HG03565 (cell line): Measurements from ENCODE around the gene MAGED4.
"Not testable (repeated sequence)": the region's sequence is repeated elsewhere in the genome, so short reads cannot be mapped to it uniquely, and the experiment has no call there.

ENCODE experiments used
- ATAC-seq: cut with Tn5 transposase; IDR thresholded peaks from one replicate; pipeline ENCODE4 v1.9.1; 2021; ENCODE audit warnings: mild to moderate bottlenecking, moderate library complexity; ENCODE audit not compliant: unreplicated experiment

The MAGED4 gene, protein sequence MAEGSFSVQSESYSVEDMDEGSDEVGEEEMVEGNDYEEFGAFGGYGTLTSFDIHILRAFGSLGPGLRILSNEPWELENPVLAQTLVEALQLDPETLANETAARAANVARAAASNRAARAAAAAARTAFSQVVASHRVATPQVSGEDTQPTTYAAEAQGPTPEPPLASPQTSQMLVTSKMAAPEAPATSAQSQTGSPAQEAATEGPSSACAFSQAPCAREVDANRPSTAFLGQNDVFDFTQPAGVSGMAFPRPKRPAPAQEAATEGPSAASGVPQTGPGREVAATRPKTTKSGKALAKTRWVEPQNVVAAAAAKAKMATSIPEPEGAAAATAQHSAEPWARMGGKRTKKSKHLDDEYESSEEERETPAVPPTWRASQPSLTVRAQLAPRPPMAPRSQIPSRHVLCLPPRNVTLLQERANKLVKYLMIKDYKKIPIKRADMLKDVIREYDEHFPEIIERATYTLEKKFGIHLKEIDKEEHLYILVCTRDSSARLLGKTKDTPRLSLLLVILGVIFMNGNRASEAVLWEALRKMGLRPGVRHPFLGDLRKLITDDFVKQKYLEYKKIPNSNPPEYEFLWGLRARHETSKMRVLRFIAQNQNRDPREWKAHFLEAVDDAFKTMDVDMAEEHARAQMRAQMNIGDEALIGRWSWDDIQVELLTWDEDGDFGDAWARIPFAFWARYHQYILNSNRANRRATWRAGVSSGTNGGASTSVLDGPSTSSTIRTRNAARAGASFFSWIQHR

DNA sequence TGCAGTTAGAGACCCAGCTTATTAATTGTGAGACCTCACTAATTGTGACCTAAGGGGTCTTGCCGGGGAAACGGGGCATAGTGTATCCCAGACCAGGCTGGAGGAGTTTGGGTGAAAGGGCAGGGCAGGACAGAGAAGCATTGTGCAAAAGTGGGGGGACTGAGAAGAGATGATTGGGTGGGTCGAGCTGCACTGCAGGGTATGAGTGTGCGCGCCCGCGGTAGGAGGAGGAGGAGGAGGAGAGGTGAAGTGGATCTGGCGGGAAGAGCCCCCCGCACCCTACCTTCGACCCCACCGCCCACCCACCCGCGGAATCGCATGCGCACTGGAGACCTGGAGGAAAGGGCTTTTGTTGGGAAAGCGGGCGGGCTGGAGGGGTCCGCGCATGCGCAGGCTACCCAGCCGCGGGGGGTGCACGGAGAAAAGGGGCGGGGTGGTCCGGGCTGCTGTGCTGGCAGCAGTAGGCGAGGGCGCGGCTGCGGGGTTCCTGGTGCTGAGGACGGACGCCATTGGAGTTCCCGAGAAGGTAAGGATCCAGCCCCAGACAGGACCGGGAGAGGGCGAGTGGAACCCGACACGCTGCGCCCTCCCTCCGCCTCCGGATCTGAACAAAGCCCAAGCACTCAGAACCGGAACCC is at the start of gene MAGED4:
TSS of gene MAGED4 (plus strand) at position 449 of the 638 bp plus-strand sequence. CDS start 1,035 bp downstream, outside the sequence.
- ATAC-seq = not testable (repeated sequence)

DNA sequence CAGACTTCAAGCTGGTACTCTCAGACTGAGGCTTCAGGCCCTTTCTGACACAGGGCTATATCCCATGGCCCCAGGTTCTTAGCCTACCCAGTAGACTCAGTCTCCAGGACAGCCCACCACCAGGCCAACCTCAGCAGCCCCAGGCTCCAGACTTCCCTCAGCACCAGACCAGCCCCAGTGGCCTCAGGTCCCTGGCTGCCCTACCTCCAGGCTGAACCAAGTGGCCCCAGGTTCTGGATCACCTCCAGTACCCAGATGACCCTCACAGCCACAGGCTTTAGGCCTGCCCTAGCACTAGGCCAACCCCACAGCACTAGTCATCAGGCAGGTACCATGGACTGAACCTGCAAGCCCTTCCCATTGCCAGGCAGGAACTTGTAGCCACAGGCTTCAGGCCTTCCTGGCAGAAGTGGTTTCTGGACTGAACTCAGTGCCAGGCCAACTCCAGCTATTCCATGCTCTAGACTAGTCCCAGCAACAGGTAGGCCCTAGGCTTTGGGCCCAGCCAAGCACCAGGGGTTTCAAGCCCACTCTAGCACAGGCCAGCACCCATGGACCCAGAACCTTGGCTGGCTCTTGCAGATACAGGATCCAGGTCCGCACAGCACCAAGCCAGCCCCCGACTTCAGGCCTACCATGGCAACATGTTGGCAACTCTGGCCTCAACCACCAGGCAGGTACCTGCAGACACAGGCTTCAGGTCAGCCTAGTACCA is 45.7 kb upstream of the MAGED4 start:
- ATAC-seq = no peak

DNA sequence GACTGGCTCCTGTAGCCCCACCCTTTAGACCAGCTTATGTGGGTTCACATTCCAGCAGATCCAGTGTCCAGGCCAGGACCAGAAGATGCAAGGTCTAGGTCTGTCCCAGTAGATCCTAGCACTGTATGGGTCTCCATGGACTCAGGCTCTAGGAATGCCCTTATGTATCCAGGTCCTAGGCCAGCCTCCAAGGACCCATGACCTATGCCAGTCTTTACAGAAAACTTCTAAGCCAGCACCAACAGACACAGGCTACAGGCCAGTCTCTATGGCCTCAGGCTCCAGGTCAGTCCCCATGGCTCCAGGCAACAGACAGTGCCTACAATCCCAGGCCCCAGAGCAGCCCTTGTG is 45.2 kb upstream of the MAGED4 start:
- ATAC-seq = no peak

DNA sequence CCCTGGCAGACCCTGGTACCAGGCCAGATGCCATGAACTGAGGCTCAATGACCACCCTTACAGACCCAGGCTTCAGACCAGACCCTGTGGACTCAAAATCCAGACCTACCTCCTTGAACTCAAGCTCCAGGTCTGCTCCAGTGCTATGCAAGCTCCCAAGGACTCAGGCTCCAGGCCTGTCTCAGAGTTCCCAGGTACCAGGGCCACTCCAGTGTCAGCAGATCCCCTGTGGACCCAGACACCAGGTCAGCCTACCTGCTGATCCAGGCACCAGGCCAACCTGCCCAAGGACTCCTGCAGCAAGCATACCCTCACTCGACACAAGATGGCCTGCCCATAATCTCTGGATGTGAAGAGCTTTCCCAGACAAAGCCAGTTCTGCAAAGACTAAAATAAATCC is 44.7 kb upstream of the MAGED4 start:
- ATAC-seq = no peak

DNA sequence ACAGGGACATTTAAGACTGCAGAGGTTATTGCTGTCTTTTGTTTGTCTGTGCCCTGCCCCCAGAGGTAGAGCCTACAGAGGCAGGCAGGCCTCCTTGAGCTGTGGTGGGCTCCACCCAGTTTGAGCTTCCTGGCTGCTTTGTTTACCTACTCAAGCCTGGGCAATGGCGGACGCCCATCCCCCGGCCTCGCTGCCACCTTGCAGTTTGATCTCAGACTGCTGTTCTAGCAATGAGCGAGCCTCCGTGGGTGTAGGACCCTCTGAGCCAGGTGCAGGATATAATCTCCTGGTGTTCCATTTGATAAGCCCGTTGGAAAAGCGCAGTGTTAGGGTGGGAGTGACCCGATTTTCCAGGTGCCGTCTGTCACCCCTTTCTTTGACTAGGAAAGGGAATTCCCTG is 34.0 kb upstream of the MAGED4 start:
- not testable (repeated sequence) for ATAC-seq

DNA sequence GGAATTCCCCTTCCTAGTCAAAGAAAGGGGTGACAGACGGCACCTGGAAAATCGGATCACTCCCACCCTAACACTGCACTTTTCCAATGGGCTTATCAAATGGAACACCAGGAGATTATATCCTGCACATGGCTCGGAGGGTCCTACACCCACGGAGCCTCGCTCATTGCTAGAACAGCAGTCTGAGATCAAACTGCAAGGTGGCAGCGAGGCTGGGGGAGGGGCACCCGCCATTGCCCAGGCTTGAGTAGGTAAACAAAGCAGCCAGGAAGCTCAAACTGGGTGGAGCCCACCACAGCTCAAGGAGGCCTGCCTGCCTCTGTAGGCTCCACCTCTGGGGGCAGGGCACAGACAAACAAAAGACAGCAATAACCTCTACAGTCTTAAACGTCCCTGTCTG is 24.5 kb upstream of the MAGED4 start:
- ATAC-seq = not testable (repeated sequence)

DNA sequence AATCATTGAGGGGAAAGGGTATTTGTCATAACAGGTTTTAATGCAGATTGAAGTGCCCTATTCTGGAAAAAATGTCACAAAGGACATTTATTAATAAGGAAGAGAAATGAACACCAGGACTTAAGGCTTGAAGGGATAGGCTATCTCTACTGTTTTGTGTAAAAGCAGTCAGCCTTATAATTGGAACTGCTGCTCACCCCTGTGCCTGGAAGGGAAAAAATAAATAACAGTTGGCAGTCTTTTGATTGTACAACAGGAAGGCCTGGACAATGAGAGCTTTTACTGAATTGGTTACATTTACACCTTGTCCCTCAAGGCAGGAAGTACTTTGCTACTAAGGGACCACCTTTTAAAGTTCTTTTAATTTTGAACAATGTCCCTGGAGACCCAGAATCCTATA is 17.8 kb upstream of the MAGED4 start:
- ATAC-seq = no peak

DNA sequence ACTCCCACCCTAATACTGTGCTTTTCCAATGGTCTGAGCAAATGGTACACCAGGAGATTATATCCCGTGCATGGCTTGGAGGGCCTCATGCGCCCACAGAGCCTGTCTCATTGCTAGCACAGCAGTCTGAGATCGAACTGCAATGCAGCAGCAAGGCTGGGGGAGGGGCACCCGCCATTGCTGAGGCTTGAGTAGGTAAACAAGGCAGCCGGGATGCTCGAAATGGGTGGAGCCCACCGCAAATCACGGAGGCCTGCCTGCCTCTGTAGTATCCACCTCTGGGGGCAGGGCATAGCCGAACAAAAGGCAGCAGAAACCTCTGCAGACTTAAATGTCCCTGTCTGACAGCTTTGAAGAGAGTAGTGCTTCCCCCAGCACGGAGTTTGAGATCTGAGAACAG is 13.6 kb upstream of the MAGED4 start:
- not testable (repeated sequence) for ATAC-seq

DNA sequence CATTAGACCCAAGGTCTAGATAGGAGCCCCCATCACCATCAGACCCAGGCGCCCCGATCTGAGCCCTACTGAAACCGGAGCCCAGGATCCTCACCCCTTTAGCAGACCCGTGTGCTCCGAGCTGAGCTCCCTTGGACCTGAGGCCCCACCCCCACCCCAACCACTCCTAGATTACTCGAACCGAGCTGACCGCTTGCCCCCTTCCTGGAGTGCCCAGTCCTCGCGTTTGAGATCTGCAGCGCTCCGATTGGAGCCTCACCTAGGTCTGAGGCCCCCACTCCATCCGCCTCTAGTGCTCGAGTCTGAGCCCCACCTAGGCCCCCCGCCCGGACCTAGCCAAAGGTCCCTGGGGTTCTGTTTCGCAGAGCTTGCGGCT is 378 bp downstream of the MAGED4 start:
- not testable (repeated sequence) for ATAC-seq

DNA sequence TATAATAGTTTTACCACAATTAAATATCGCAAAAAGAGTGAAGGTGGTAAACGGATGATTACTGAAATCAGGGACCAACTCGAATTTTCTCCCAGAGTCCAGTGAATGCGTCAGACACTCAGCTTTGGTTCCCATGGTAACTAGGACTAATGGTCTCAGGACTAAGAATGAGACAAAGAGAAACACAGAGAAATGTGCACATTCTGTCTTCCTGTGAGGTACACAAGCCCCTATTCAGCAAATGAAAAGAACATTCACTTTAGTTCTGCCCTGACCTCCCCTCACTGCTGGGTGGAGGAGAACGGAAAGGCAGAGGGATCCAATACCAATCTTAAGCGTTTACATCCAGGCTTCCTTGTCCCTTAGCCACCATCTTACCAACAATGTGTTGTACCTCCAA is 26.7 kb downstream of the MAGED4 start:
- ATAC-seq = not testable (repeated sequence)

DNA sequence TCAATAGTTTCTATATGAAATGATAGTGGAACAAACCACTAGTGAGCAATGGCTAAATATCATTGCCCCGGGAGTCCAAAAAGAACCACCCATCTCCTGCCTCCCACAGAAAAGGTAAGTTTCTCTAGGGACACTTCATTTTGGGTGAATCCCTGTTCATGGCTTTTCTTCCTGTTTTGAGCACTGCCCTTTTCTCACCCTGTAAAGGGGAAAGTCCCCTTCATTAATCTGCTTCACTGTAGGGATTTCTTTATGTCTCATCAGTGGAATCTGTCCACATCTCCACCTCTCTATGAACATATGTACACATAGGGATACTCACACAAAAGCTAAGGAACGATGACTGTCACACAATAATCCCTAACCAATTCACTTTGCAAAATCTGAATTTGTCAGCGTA is 28.6 kb downstream of the MAGED4 start:
- no peak for ATAC-seq

DNA sequence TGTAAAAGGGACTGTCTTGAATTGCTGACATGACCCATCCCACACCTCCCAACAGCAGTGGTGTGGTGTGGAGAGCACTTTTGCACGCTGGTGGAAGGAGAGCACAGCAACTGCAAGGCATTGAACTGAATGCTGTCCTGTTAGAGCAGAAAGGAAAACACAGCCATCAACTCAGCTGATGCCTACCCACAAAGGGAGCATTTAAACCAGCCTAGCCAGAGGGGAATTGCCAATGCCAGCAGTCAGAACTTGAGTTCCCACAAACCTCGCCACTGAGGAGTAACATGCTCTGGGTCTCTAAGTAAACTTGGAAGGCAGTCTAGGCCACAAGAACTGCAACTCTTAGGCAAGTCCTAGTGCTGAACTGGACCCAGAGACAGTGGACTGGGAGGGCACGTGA is 31.9 kb downstream of the MAGED4 start:
- ATAC-seq = no peak

DNA sequence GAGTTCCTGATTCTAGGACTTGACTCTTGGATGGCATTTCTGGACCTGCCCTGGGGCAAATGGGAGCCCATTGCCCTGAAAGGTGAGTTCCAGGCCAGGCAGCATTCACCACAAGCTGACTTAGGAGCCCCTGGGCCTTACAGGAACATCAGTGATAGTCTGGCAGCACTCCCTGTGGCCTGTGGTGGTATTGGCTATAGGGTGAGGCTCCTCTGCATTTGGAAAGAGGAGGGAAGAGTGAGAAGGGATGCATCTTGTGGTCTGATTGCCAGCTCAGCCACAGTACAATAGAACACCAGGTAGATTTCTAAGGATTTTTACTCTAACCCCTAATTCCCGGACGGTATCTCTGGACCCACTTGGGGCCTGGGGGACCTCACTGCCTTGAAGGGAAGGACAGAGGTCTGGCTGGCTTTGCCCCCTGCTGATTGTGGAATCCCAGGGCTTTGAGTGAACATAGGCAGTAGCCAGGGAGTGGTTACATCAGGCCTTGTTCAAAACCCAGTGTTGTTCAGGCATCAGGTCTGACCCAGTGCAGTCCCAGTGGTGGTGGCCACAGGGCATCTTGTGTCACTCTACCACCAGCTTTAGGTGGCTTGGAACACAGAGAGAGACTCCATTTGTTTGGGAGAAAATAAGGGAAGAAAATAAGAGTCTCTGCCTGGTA is 32.9 kb downstream of the MAGED4 start:
- no peak for ATAC-seq

DNA sequence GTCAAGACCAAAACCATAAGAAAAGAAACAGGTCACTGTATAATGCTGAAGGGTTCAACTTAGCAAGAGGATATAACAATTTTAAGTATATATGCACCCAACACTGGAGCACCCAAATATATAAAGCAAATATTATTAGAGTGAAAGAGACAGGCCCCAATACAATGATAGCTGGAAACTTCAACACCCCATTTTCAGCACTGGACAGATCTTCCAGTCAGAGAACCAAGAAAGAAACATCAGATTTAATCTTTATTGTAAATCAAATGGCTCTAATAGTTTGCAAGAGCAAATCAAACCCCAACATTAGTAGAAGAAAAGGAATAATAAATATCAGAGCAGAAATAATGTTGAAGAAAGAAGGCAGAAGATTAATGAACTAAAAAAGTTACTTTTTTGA is 36.2 kb downstream of the MAGED4 start:
- ATAC-seq = no peak
